Vagina (tissue), 2 donors: Measurements from ENCODE around the gene ITGA11. TPM values are rescaled to one million over a fixed set of nuclear protein-coding genes. Genes with fewer than 3 reads are reported as not detected.

Experiments
- DNase-seq, 2 donors: peaks; one replicate each; pipeline ENCODE4 v3.0.0-alpha.2; 2017; ENCODE audit errors: extremely low spot score in 2 of 2
- H3K27ac ChIP-seq: fragments of 200-600 bp; sonication (generic); one replicate; pipeline ENCODE4 v1.5.1; 2019
- H3K27me3 ChIP-seq: fragments of 200-600 bp; sonication (generic); one replicate; pipeline ENCODE4 v1.5.1; 2019
- H3K36me3 ChIP-seq, 2 donors: fragments of 200-600 bp; sonication (generic); one replicate each; pipeline ENCODE4 v1.5.1; 2017 to 2019
- H3K4me1 ChIP-seq: fragments of 200-600 bp; sonication (generic); one replicate; pipeline ENCODE4 v1.5.1; 2019
- H3K4me3 ChIP-seq, 2 donors: fragments of 200-600 bp; sonication (generic); 1 replicate in 1 of 2; 2 replicates in 1 of 2; pipeline ENCODE4 v1.5.1; 2016 to 2019
- H3K9me3 ChIP-seq: fragments of 200-600 bp; sonication (generic); one replicate; pipeline ENCODE4 v1.5.1; 2019
- CTCF ChIP-seq, 3 experiments: fragments of 450-650 bp in 2 of 3; fragments of 200-600 bp in 1 of 3; sonication (generic) in 1 of 3; IDR thresholded peaks; one replicate each; pipeline ENCODE4 v1.5.1; 2017 to 2019; ENCODE audit warnings: antibody characterized with exemption in 3 of 3, mild to moderate bottlenecking in 2 of 3, moderate library complexity in 2 of 3
- POLR2A ChIP-seq, 2 donors: fragments of 450-650 bp; IDR thresholded peaks; one replicate each; pipeline ENCODE4 v1.6.1; 2017; ENCODE audit warnings: antibody characterized with exemption in 2 of 2, mild to moderate bottlenecking in 2 of 2, moderate library complexity in 2 of 2
- POLR2AphosphoS5 ChIP-seq, 2 donors: sonication (generic); formaldehyde crosslinking; IDR thresholded peaks; one replicate each; pipeline ENCODE4 v1.9.0; 2017; ENCODE audit warnings: antibody characterized with exemption in 2 of 2, mild to moderate bottlenecking in 2 of 2, low read depth in 1 of 2; ENCODE audit not compliant: insufficient read depth in 1 of 2
- intact Hi-C: fragments of 100-400 bp; cut with DNase I; formaldehyde crosslinking; loops from one replicate; pipeline ENCODE4 v1.15.1; 2023
- total RNA-seq: library from RNA; depleted of rRNA; stranded (reverse); fragments of >200 nt; gene quantifications from one replicate; pipeline ENCODE4 v1.2.3, GENCODE V29; 2016

ITGA11 gene
- total RNA-seq, 1 donor from 2014 or later, result 15.5 TPM

GRCh38 chr15:68449389-68449788, 17.4 kb upstream of the ITGA11 start:
- TF ChIP-seq CTCF (IDR thresholded peaks at IDR 0.05) (no peak), POLR2A (IDR thresholded peaks at IDR 0.05) (no peak), POLR2AphosphoS5 (IDR thresholded peaks at IDR 0.05; ENCODE audit: insufficient read depth in 1 of 2, low read depth in 1 of 2) (no peak)
- no peaks in the 10 kb centered on the region for H3K4me1 ChIP-seq
- H3K9me3 ChIP-seq, result no peaks in the 10 kb centered on the region
- peak in 1 of 2 donors; percentile 79 for DNase-seq
- no peaks in the 10 kb centered on the region for H3K36me3 ChIP-seq
- H3K27me3 ChIP-seq, result no peaks in the 10 kb centered on the region
- H3K4me3 ChIP-seq, result no peak overlapping the region
- intact Hi-C loops, result no loop called here
- H3K27ac ChIP-seq, result no peak overlapping the region

GRCh38 chr15:68447976-68448755, 16.2 kb upstream of the ITGA11 start:
- DNase-seq, result peak in 1 of 2 donors; percentile 44
- Histone ChIP-seq H3K9me3 (no peaks in the 10 kb centered on the region), H3K36me3 (no peaks in the 10 kb centered on the region), H3K27ac (no peak overlapping the region), H3K27me3 (no peaks in the 10 kb centered on the region), H3K4me1 (no peaks in the 10 kb centered on the region), H3K4me3 (no peak overlapping the region)
- TF ChIP-seq POLR2AphosphoS5 (IDR thresholded peaks at IDR 0.05; ENCODE audit: insufficient read depth in 1 of 2, low read depth in 1 of 2) (no peak), POLR2A (IDR thresholded peaks at IDR 0.05) (no peak), CTCF (IDR thresholded peaks at IDR 0.05) (no peak)
- intact Hi-C loops, result no loop called here

- Histone ChIP-seq H3K36me3 (no peaks in the 10 kb centered on the region), H3K9me3 (no peaks in the 10 kb centered on the region), H3K27ac (no peak overlapping the region), H3K27me3 (no peaks in the 10 kb centered on the region), H3K4me3 (no peak overlapping the region), H3K4me1 (peaks cover 6% of the 10 kb centered on the region)
- TF ChIP-seq POLR2AphosphoS5 (IDR thresholded peaks at IDR 0.05; ENCODE audit: insufficient read depth in 1 of 2, low read depth in 1 of 2) (no peak), POLR2A (IDR thresholded peaks at IDR 0.05) (no peak), CTCF (IDR thresholded peaks at IDR 0.05) (no peak)
- peak in 1 of 2 donors; percentile 49 for DNase-seq
- intact Hi-C loops, result no loop called here
These were observed 15.2 kb upstream of the ITGA11 start for GRCh38 chr15:68447209-68447608.

DNA sequence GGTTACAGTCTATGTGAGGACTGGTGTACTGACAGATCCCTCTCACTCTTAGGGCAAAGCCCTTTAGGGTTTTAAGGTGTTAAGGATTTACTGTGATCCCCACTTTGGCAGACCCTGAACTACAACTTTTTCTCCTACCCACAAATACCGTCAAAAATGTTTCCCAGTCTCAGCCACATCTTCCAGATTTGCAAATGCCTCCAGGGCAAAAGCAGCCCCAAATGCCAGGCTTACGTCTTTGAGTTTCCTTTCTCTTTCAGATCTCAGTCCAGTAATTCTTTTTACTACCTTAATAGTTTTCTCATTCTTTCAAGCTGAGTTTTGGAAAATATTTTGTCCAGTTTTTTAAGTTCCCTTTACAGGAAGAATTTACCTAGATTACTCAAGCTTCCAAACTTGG, 13.4 kb upstream of the ITGA11 start:
- Histone ChIP-seq H3K27ac (no peak overlapping the region), H3K27me3 (no peaks in the 10 kb centered on the region), H3K36me3 (no peaks in the 10 kb centered on the region), H3K9me3 (no peaks in the 10 kb centered on the region), H3K4me3 (no peak overlapping the region), H3K4me1 (peaks cover 17% of the 10 kb centered on the region)
- no peak for DNase-seq
- intact Hi-C loops, result no loop called here
- TF ChIP-seq CTCF (IDR thresholded peaks at IDR 0.05) (no peak), POLR2A (IDR thresholded peaks at IDR 0.05) (no peak), POLR2AphosphoS5 (IDR thresholded peaks at IDR 0.05; ENCODE audit: insufficient read depth in 1 of 2, low read depth in 1 of 2) (no peak)

DNA sequence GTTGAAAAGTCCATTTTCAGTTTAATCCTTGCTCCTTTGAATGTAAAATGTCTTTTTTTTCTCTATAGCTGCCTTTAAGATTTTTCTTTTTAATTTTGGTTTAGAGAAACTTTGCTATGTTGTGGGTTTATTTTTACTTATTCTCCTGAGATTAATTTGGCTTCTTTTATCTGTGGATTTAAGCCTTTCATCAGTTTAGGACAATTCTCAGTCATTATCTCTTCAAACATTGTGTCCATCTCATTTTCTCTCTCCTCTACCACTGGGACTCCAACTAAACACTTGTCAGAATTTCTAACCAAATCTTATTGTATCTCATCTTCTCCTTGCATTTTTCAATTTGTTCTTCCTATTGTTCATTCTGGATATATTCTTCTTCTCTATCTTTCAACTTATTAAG, 12.4 kb upstream of the ITGA11 start:
- no peak for DNase-seq
- no peaks in the 10 kb centered on the region for H3K36me3 ChIP-seq
- no peak for TF ChIP-seq POLR2A (IDR thresholded peaks at IDR 0.05)
- TF ChIP-seq POLR2AphosphoS5 (IDR thresholded peaks at IDR 0.05; ENCODE audit: insufficient read depth in 1 of 2, low read depth in 1 of 2), result no peak
- no peak for TF ChIP-seq CTCF (IDR thresholded peaks at IDR 0.05)
- H3K27ac ChIP-seq, result no peak overlapping the region
- no peaks in the 10 kb centered on the region for H3K9me3 ChIP-seq
- peaks cover 24% of the 10 kb centered on the region for H3K4me1 ChIP-seq
- no peaks in the 10 kb centered on the region for H3K27me3 ChIP-seq
- no peak overlapping the region for H3K4me3 ChIP-seq
- intact Hi-C loops, result no loop called here
